GM23338 (cell line): ENCODE measurements around the gene EXOC4.

Experiments
- CREB1 ChIP-seq: fragments of 250-450 bp; sonication (Bioruptor Pico); IDR thresholded peaks from 2 replicates; pipeline ENCODE4 v1.5.0; 2020; ENCODE audit warnings: low read depth, mild to moderate bottlenecking, moderate library complexity
- EZH2 ChIP-seq: fragments of 200-600 bp; sonication (generic); IDR thresholded peaks from one replicate; pipeline ENCODE4 v1.8.0; 2017; ENCODE audit warnings: antibody characterized with exemption, mild to moderate bottlenecking, low read depth; ENCODE audit not compliant: unreplicated experiment
- EZH2phosphoT487 ChIP-seq: fragments of 200-600 bp; sonication (generic); IDR thresholded peaks from one replicate; pipeline ENCODE4 v1.8.1; 2018; ENCODE audit warnings: antibody characterized with exemption; ENCODE audit not compliant: unreplicated experiment
- JUNB ChIP-seq: IDR thresholded peaks from one replicate; pipeline ENCODE4 v1.6.1; 2016; ENCODE audit warnings: antibody characterized with exemption; ENCODE audit not compliant: unreplicated experiment
- POLR2AphosphoS5 ChIP-seq: IDR thresholded peaks from 2 replicates; pipeline ENCODE4 v1.6.1; 2016; ENCODE audit warnings: antibody characterized with exemption, low read depth
- ZNF331 ChIP-seq: fragments of 250-450 bp; sonication (Bioruptor Pico); IDR thresholded peaks from 2 replicates; pipeline ENCODE4 v1.5.0; 2020; ENCODE audit warnings: low read depth, mild to moderate bottlenecking, moderate library complexity
- TF ChIP-seq, protein P1 (sequence below), 2 experiments: fragments of 200-600 bp in 1 of 2; sonication (generic) in 1 of 2; conservative IDR thresholded peaks; 2 replicates each; pipeline versions ENCODE4 v1.5.1 to v1.6.1; 2016 to 2017; ENCODE audit warnings: antibody characterized with exemption in 2 of 2, low read depth in 2 of 2, mild to moderate bottlenecking in 2 of 2, moderate library complexity in 1 of 2
- TF ChIP-seq, protein P2 (sequence below): IDR thresholded peaks from one replicate; pipeline ENCODE4 v1.6.1; 2018; ENCODE audit warnings: antibody characterized with exemption; ENCODE audit not compliant: unreplicated experiment
- TF ChIP-seq, protein P3 (sequence below): IDR thresholded peaks from 2 replicates; pipeline ENCODE4 v1.6.1; 2016; ENCODE audit warnings: antibody characterized with exemption

DNA sequence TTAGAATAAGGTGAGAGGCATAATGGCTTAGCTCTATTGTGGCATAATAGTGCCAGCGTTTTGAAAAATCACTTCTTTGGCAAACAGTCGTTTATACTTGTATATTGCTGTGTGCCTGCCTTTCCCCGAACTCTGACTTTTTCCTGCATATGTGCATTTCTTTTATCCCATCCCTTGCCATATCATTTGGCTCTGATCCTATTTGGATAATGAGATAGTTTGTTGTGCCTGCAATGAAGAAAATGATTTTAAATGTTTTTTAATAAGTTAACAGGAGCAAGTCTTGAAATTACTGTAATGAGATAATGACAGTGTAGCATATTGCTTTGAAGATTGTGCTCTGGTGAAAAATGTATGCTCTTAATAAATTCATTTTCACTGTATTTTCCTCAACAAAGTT, 586.2 kb downstream of the EXOC4 start:
- TF ChIP-seq, protein P1, sequence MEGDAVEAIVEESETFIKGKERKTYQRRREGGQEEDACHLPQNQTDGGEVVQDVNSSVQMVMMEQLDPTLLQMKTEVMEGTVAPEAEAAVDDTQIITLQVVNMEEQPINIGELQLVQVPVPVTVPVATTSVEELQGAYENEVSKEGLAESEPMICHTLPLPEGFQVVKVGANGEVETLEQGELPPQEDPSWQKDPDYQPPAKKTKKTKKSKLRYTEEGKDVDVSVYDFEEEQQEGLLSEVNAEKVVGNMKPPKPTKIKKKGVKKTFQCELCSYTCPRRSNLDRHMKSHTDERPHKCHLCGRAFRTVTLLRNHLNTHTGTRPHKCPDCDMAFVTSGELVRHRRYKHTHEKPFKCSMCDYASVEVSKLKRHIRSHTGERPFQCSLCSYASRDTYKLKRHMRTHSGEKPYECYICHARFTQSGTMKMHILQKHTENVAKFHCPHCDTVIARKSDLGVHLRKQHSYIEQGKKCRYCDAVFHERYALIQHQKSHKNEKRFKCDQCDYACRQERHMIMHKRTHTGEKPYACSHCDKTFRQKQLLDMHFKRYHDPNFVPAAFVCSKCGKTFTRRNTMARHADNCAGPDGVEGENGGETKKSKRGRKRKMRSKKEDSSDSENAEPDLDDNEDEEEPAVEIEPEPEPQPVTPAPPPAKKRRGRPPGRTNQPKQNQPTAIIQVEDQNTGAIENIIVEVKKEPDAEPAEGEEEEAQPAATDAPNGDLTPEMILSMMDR (conservative IDR thresholded peaks at IDR 0.05; ENCODE audit: low read depth in 2 of 2) = no peak
- TF ChIP-seq POLR2AphosphoS5 = no peak
- TF ChIP-seq EZH2 = no peak
- TF ChIP-seq, protein P2, sequence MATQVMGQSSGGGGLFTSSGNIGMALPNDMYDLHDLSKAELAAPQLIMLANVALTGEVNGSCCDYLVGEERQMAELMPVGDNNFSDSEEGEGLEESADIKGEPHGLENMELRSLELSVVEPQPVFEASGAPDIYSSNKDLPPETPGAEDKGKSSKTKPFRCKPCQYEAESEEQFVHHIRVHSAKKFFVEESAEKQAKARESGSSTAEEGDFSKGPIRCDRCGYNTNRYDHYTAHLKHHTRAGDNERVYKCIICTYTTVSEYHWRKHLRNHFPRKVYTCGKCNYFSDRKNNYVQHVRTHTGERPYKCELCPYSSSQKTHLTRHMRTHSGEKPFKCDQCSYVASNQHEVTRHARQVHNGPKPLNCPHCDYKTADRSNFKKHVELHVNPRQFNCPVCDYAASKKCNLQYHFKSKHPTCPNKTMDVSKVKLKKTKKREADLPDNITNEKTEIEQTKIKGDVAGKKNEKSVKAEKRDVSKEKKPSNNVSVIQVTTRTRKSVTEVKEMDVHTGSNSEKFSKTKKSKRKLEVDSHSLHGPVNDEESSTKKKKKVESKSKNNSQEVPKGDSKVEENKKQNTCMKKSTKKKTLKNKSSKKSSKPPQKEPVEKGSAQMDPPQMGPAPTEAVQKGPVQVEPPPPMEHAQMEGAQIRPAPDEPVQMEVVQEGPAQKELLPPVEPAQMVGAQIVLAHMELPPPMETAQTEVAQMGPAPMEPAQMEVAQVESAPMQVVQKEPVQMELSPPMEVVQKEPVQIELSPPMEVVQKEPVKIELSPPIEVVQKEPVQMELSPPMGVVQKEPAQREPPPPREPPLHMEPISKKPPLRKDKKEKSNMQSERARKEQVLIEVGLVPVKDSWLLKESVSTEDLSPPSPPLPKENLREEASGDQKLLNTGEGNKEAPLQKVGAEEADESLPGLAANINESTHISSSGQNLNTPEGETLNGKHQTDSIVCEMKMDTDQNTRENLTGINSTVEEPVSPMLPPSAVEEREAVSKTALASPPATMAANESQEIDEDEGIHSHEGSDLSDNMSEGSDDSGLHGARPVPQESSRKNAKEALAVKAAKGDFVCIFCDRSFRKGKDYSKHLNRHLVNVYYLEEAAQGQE = no peak
- TF ChIP-seq CREB1 (CRISPR knock-in tag) = no peak
- no peak for TF ChIP-seq EZH2phosphoT487
- TF ChIP-seq JUNB = no peak
- TF ChIP-seq, protein P3, sequence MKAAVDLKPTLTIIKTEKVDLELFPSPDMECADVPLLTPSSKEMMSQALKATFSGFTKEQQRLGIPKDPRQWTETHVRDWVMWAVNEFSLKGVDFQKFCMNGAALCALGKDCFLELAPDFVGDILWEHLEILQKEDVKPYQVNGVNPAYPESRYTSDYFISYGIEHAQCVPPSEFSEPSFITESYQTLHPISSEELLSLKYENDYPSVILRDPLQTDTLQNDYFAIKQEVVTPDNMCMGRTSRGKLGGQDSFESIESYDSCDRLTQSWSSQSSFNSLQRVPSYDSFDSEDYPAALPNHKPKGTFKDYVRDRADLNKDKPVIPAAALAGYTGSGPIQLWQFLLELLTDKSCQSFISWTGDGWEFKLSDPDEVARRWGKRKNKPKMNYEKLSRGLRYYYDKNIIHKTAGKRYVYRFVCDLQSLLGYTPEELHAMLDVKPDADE = no peak
- no peak for TF ChIP-seq ZNF331 (CRISPR knock-in tag)
